MCF 10A (cell line): ENCODE data around the gene ITPRIP. TPM values are rescaled to one million over a fixed set of nuclear protein-coding genes. Genes with fewer than 3 reads are reported as not detected.

ENCODE experiments used
- BruUV-seq: library from RNA; stranded (reverse); fragments of 400-500 nt; replicated peaks from 2 replicates; lab custom pipeline; 2021; lab: Mats Ljungman, UMichigan
- CTCF ChIA-PET: fragments of 300-600 bp; sonication (Branson Sonifier 250); formaldehyde crosslinking; extraction: SDS; loops from one replicate; lab custom pipeline; 2021; ENCODE audit warnings: antibody characterized with exemption, inconsistent platforms; lab: Yijun Ruan, JAX
- POLR2A ChIA-PET: fragments of 300-600, 350-650 bp; sonication (Branson Sonifier 250); formaldehyde crosslinking; extraction: SDS; loops from one replicate; lab custom pipeline; 2020; ENCODE audit warnings: antibody characterized with exemption, inconsistent platforms; lab: Yijun Ruan, JAX
- DNase-seq: peaks from one replicate; pipeline ENCODE4 v3.0.0-alpha.2; 2018; ENCODE audit not compliant: unreplicated experiment
- H3K27ac Mint-ChIP-seq: one replicate; pipeline ENCODE4 v1.8.0; 2022; ENCODE audit warnings: mild to moderate bottlenecking, low read depth, mixed read lengths; ENCODE audit not compliant: unreplicated experiment
- H3K27me3 Mint-ChIP-seq: one replicate; pipeline ENCODE4 v1.8.0; 2022; ENCODE audit warnings: mixed read lengths; ENCODE audit not compliant: insufficient read depth, unreplicated experiment
- H3K36me3 Mint-ChIP-seq: one replicate; pipeline ENCODE4 v1.8.0; 2022; ENCODE audit warnings: mild to moderate bottlenecking, moderate library complexity, mixed read lengths; ENCODE audit not compliant: insufficient read depth, unreplicated experiment
- H3K4me1 Mint-ChIP-seq: one replicate; pipeline ENCODE4 v1.8.0; 2022; ENCODE audit warnings: mixed read lengths; ENCODE audit not compliant: insufficient read depth, unreplicated experiment
- H3K4me3 Mint-ChIP-seq: one replicate; pipeline ENCODE4 v1.8.0; 2022; ENCODE audit warnings: mild to moderate bottlenecking, moderate library complexity, mixed read lengths; ENCODE audit not compliant: unreplicated experiment
- H3K9me3 Mint-ChIP-seq: one replicate; pipeline ENCODE4 v1.8.0; 2022; ENCODE audit warnings: mixed read lengths; ENCODE audit not compliant: unreplicated experiment
- CTCF ChIP-seq: fragments of 200-600 bp; IDR thresholded peaks from one replicate; pipeline ENCODE4 v1.8.0; 2022; ENCODE audit warnings: antibody characterized with exemption, mild to moderate bottlenecking; ENCODE audit not compliant: unreplicated experiment
- intact Hi-C: fragments of 100-400 bp; cut with micrococcal nuclease; formaldehyde crosslinking; loops from 2 replicates; pipeline ENCODE4 v1.14.1; 2022
- total RNA-seq: library from RNA; stranded (reverse); gene quantifications from 2 replicates; pipeline ENCODE4 v1.2.3, GENCODE V29; 2022

The ITPRIP gene
- total RNA-seq, 1 experiment from 2014 or later, result 29.4 TPM

GRCh38 chr10:104277785-104278184 is 60.5 kb downstream of the ITPRIP start:
- Mint-ChIP-seq H3K4me3 (no peak overlapping the region), H3K9me3 (no peaks in the 10 kb centered on the region), H3K27me3 (no peaks in the 10 kb centered on the region), H3K27ac (no peak overlapping the region), H3K36me3 (peaks cover 37% of the 10 kb centered on the region), H3K4me1 (peaks cover 7% of the 10 kb centered on the region)
- ChIA-PET POLR2A (interaction anchor here (0.6 to 2.8 kb wide), 4 partner anchors 9 to 73 kb away, joined by 3 to 9 read pairs (median 7); partner anchors contain the start of gene GSTO2), CTCF (interaction anchor here (0.7 to 9.1 kb wide), 6 partner anchors 8 to 421 kb away, joined by 4 to 316 read pairs (median 26); partner anchors contain the start of gene CFAP58)
- no TSS peak for BruUV-seq
- DNase-seq, result no peak
- TF ChIP-seq CTCF, result no peak
- intact Hi-C loops, result no loop called here

GRCh38 chr10:104276192-104276591 is 62.1 kb downstream of the ITPRIP start:
- BruUV-seq, result no TSS peak
- POLR2A ChIA-PET, result interaction anchor here (0.7 to 4.7 kb wide), 10 partner anchors 9 to 388 kb away, joined by 3 to 56 read pairs (median 4); partner anchors contain the start of genes GSTO1 and ITPRIP
- H3K27ac Mint-ChIP-seq, result no peak overlapping the region

GRCh38 chr10:104274762-104275721 is 63.2 kb downstream of the ITPRIP start:
- no peaks in the 10 kb centered on the region for H3K27me3 Mint-ChIP-seq
- ChIA-PET POLR2A (interaction anchor here (0.5 to 4.7 kb wide), 28 partner anchors 9 to 402 kb away, joined by 3 to 56 read pairs (median 4); partner anchors contain the start of genes CFAP43, GSTO1, ITPRIP and SFR1), CTCF (interaction anchor here (0.5 to 9.1 kb wide), 44 partner anchors 8 to 1648 kb away, joined by 3 to 316 read pairs (median 5); partner anchors contain the start of genes CFAP43, CFAP58, GSTO1 and ITPRIP)
- TSS peak; percentile 20 for BruUV-seq
- peak; percentile 94 for TF ChIP-seq CTCF
- peaks cover 7% of the 10 kb centered on the region for H3K4me1 Mint-ChIP-seq
- H3K36me3 Mint-ChIP-seq, result peaks cover 24% of the 10 kb centered on the region
- H3K9me3 Mint-ChIP-seq, result no peaks in the 10 kb centered on the region
- intact Hi-C loops, result loop anchor here (1.0 kb wide), 1 partner anchor 75 kb away; no protein-coding TSS in a partner anchor
- H3K27ac Mint-ChIP-seq, result peak overlapping the region; percentile 73
- peak overlapping the region; percentile 89 for H3K4me3 Mint-ChIP-seq
- DNase-seq, result peak; percentile 73

More at GRCh38 chr10:104276192-104276591, 62.1 kb downstream of the ITPRIP start:
- Mint-ChIP-seq H3K4me3 (no peak overlapping the region), H3K36me3 (peaks cover 30% of the 10 kb centered on the region), H3K9me3 (no peaks in the 10 kb centered on the region), H3K27me3 (no peaks in the 10 kb centered on the region), H3K4me1 (peaks cover 7% of the 10 kb centered on the region)
- no peak for DNase-seq
- TF ChIP-seq CTCF, result no peak
- CTCF ChIA-PET, result interaction anchor here (0.7 to 9.1 kb wide), 11 partner anchors 10 to 92 kb away, joined by 3 to 316 read pairs (median 42); partner anchors contain the start of genes GSTO1 and ITPRIP
- intact Hi-C loops, result no loop called here
